H1 (cell line): ENCODE measurements around the gene PROZ. TPM values are rescaled to one million over a fixed set of nuclear protein-coding genes. Genes with fewer than 3 reads are reported as not detected.

Experiments
- ATF2 ChIP-seq: IDR thresholded peaks from 2 replicates; pipeline ENCODE4 v1.6.1; 2012; ENCODE audit warnings: low read length, inconsistent platforms
- CBX5 ChIP-seq: fragments of 300-800, 300-1000 bp; sonication (generic); IDR thresholded peaks from 2 replicates; pipeline ENCODE4 v1.7.1; 2016; ENCODE audit warnings: antibody characterized with exemption, low read length, low read depth
- CBX8 ChIP-seq: fragments of 300-800, 300-1000 bp; sonication (generic); IDR thresholded peaks from 2 replicates; pipeline ENCODE4 v1.7.1; 2016; ENCODE audit warnings: low read depth, low read length, borderline replicate concordance
- CHD1 ChIP-seq: IDR thresholded peaks from 2 replicates; pipeline ENCODE4 v1.6.1; 2012; ENCODE audit warnings: low read depth, low read length, improper control_type of control experiment
- CHD7 ChIP-seq: fragments of 300-600 bp; sonication (generic); IDR thresholded peaks from 2 replicates; pipeline ENCODE4 v1.7.1; 2012; ENCODE audit warnings: low read length, moderate library complexity, mild to moderate bottlenecking, inconsistent platforms; ENCODE audit not compliant: insufficient replicate concordance
- GABPA ChIP-seq: IDR thresholded peaks from 2 replicates; pipeline ENCODE4 v1.6.1; 2011; ENCODE audit warnings: mild to moderate bottlenecking, low read length, moderate library complexity, borderline replicate concordance; ENCODE audit not compliant: insufficient read depth
- JUN ChIP-seq: IDR thresholded peaks from 2 replicates; pipeline ENCODE4 v1.6.1; 2011; ENCODE audit warnings: low read depth, mild to moderate bottlenecking, improper control_type of control experiment, low read length
- KDM4A ChIP-seq: IDR thresholded peaks from one replicate; pipeline ENCODE4 v1.7.1; 2012; ENCODE audit warnings: low read depth, mild to moderate bottlenecking, moderate library complexity, low read length, inconsistent platforms; ENCODE audit not compliant: severe bottlenecking
- MAX ChIP-seq: IDR thresholded peaks from 2 replicates; pipeline ENCODE4 v1.6.1; 2012; ENCODE audit warnings: inconsistent platforms
- SP2 ChIP-seq: IDR thresholded peaks from 2 replicates; pipeline ENCODE4 v1.6.1; 2012; ENCODE audit warnings: mild to moderate bottlenecking, low read length, inconsistent platforms
- polyA plus RNA-seq, 7 experiments: library from polyadenylated mRNA; depleted of rRNA in 3 of 7; stranded (reverse) in 5 of 7; unstranded in 2 of 7; fragments of >200 nt in 5 of 7; fragments of 200-250 nt in 2 of 7; gene quantifications; 1 replicate in 5 of 7; 2 replicates in 1 of 7; 4 replicates in 1 of 7; pipeline versions ENCODE4 v1.2.1 to v1.2.3, GENCODE V29; 2011 to 2013; ENCODE audit warnings: missing spikeins in 2 of 7, mixed read lengths in 2 of 7
- total RNA-seq: library from RNA; stranded (reverse); fragmentation: NEBNext Ultra II Directional; extraction: Animal tissue kit (Norgen Biotek cat#: 25700); gene quantifications from 2 replicates; pipeline ENCODE4 v1.2.1, GENCODE V29; 2021

The PROZ gene
- total and polyA plus RNA-seq, 2 of the 8 experiments (the other 6 are each of a cell fraction or from before 2014, with no cell fraction given) = not detected

GRCh38 chr13:113135281-113135760 is 23.1 kb upstream of the PROZ start (continued):
- TF ChIP-seq CHD7 (no peak), GABPA (no peak), MAX (no peak), CHD1 (no peak), JUN (no peak), SP2 (no peak), CBX5 (no peak), CBX8 (no peak), KDM4A (no peak), ATF2 (no peak)
